Thymus (tissue), 14 donors: ENCODE measurements around the gene SELENOO. TPM values are rescaled to one million over a fixed set of nuclear protein-coding genes. Genes with fewer than 3 reads are reported as not detected.
A peak's percentile ranks its signal among the peaks of the same experiment; 100 is the strongest.

Source experiments
- DNase-seq, 9 donors: peaks; one replicate each; pipeline ENCODE4 v3.0.0-alpha.2; 2013; ENCODE audit warnings: low spot score in 9 of 9, low read depth in 6 of 9, missing footprints in 1 of 9
- H3K27ac ChIP-seq, 2 donors: one replicate each; pipeline ENCODE4 v1.5.1; 2013; ENCODE audit warnings: control low read depth in 1 of 2, low read depth in 1 of 2, low read length in 1 of 2, mild to moderate bottlenecking in 1 of 2, moderate library complexity in 1 of 2
- H3K27me3 ChIP-seq, 2 donors: one replicate each; pipeline ENCODE4 v1.5.1; 2013; ENCODE audit warnings: low read length in 1 of 2; ENCODE audit not compliant: control insufficient read depth in 2 of 2, insufficient read depth in 1 of 2
- H3K36me3 ChIP-seq, 2 donors: one replicate each; pipeline ENCODE4 v1.5.1; 2013; ENCODE audit warnings: low read length in 1 of 2, mild to moderate bottlenecking in 1 of 2, moderate library complexity in 1 of 2; ENCODE audit not compliant: control insufficient read depth in 2 of 2, insufficient read depth in 2 of 2
- H3K4me1 ChIP-seq, 2 donors: one replicate each; pipeline ENCODE4 v1.5.1; 2013; ENCODE audit warnings: low read length in 2 of 2; ENCODE audit not compliant: control insufficient read depth in 2 of 2, insufficient read depth in 2 of 2
- H3K4me3 ChIP-seq, 2 donors: one replicate each; pipeline ENCODE4 v1.5.1; 2013; ENCODE audit warnings: low read length in 2 of 2, control low read depth in 1 of 2, mild to moderate bottlenecking in 1 of 2
- H3K9me3 ChIP-seq, 2 donors: one replicate each; pipeline ENCODE4 v1.5.1; 2013; ENCODE audit warnings: low read length in 1 of 2, mild to moderate bottlenecking in 1 of 2; ENCODE audit not compliant: control insufficient read depth in 2 of 2, insufficient read depth in 1 of 2
- WGBS: extraction: QIAGEN DNeasy Blood & Tissue Kit; methylation state at CpG from one replicate; pipeline ENCODE4 v1.1.7; 2013; 5-methylcytosine and 5-hydroxymethylcytosine counted together
- long read RNA-seq, 10 donors: transcript quantifications; one replicate each; lab custom pipeline, GENCODE V29; 2026
- polyA plus RNA-seq: library from polyadenylated mRNA; stranded (reverse); fragments of 200-250 nt; gene quantifications from one replicate; pipeline ENCODE4 v1.2.3, GENCODE V29; 2013
- total RNA-seq: library from RNA; stranded (reverse); fragments of 120-200 nt; gene quantifications from one replicate; pipeline ENCODE4 v1.2.4, GENCODE V29; 2013
- donor health status: healthy.

Gene SELENOO, protein sequence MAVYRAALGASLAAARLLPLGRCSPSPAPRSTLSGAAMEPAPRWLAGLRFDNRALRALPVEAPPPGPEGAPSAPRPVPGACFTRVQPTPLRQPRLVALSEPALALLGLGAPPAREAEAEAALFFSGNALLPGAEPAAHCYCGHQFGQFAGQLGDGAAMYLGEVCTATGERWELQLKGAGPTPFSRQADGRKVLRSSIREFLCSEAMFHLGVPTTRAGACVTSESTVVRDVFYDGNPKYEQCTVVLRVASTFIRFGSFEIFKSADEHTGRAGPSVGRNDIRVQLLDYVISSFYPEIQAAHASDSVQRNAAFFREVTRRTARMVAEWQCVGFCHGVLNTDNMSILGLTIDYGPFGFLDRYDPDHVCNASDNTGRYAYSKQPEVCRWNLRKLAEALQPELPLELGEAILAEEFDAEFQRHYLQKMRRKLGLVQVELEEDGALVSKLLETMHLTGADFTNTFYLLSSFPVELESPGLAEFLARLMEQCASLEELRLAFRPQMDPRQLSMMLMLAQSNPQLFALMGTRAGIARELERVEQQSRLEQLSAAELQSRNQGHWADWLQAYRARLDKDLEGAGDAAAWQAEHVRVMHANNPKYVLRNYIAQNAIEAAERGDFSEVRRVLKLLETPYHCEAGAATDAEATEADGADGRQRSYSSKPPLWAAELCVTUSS
- total RNA-seq = 17.4 TPM
- polyA plus RNA-seq = 62.1 TPM
- long read RNA-seq, donor 1 = 0 reads
- long read RNA-seq, donor 2, transcript SELENOO-201 (9 exons, 2,315 nt) = major isoform, 10 of 212 reads
- long read RNA-seq, donor 2, partial matches to known transcripts = 188 of 212 reads
- long read RNA-seq, donor 2, other reads (novel, unspliced or antisense) = 14 of 212 reads
- long read RNA-seq, donor 3, transcript SELENOO-201 (9 exons, 2,315 nt) = major isoform, 6 of 25 reads
- long read RNA-seq, donor 3, partial matches to known transcripts = 19 of 25 reads
- long read RNA-seq, donor 3, other reads (novel, unspliced or antisense) = 0 of 25 reads
- long read RNA-seq, donor 4, partial matches to known transcripts = 0 of 1 reads
- long read RNA-seq, donor 4, other reads (novel, unspliced or antisense) = 0 of 1 reads
- long read RNA-seq, donor 5, partial matches to known transcripts = 0 of 2 reads
- long read RNA-seq, donor 5, other reads (novel, unspliced or antisense) = 0 of 2 reads
- long read RNA-seq, donor 6, transcript SELENOO-201 (9 exons, 2,315 nt) = major isoform, 6 of 16 reads
- long read RNA-seq, donor 6, partial matches to known transcripts = 10 of 16 reads
- long read RNA-seq, donor 6, other reads (novel, unspliced or antisense) = 0 of 16 reads
- long read RNA-seq, donor 7 = 0 reads
- long read RNA-seq, donor 8, partial matches to known transcripts = 0 of 1 reads
- long read RNA-seq, donor 8, other reads (novel, unspliced or antisense) = 0 of 1 reads
- long read RNA-seq, donor 9 = 0 reads
- long read RNA-seq, donor 10, partial matches to known transcripts = 0 of 2 reads
- long read RNA-seq, donor 10, other reads (novel, unspliced or antisense) = 0 of 2 reads

DNA sequence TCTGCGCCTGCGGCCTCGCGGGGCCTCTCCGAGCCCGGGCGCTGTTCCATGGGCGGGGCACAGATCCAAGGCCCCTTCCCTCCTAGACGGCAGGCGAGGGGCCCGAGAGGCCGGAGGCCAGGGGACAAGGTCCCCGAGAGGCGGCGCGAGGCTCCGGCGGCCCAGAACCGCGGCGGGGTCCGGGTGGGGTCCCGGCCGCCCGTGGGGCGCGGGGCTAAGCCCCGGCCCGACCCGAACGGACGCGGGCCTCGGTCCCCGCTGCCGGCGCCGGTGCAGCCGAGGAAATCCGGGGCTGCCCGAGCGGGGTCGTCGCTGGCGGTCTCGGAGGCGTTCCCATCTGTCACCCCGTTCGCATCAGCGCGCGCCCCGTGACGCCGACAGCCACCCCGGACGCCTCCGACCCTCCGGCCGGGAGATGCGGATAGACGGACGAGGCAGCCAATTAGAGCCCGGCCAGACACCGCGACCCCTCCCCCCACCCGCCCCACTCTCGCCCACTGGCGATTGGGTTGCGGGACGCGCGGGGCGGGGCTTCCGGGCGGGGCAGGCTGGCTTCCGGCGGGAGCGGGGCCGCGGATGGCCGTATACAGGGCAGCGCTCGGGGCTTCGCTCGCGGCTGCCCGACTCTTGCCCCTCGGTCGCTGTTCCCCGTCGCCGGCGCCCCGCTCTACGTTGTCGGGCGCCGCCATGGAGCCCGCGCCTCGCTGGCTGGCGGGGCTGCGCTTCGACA is at the start of gene SELENOO:
Gene SELENOO, plus strand, starts transcription at position 551 of the 730 bp plus-strand sequence. Its CDS starts 26 bp downstream, at position 577.
- WGBS = under 1% methylated on average over 105 of the region's 105 CpGs
- peaks cover 40% of the 10 kb centered on the region in 2 donors for H3K36me3 ChIP-seq
- H3K27me3 ChIP-seq = peaks cover 0 to 3% of the 10 kb centered on the region in 2 donors

DNA sequence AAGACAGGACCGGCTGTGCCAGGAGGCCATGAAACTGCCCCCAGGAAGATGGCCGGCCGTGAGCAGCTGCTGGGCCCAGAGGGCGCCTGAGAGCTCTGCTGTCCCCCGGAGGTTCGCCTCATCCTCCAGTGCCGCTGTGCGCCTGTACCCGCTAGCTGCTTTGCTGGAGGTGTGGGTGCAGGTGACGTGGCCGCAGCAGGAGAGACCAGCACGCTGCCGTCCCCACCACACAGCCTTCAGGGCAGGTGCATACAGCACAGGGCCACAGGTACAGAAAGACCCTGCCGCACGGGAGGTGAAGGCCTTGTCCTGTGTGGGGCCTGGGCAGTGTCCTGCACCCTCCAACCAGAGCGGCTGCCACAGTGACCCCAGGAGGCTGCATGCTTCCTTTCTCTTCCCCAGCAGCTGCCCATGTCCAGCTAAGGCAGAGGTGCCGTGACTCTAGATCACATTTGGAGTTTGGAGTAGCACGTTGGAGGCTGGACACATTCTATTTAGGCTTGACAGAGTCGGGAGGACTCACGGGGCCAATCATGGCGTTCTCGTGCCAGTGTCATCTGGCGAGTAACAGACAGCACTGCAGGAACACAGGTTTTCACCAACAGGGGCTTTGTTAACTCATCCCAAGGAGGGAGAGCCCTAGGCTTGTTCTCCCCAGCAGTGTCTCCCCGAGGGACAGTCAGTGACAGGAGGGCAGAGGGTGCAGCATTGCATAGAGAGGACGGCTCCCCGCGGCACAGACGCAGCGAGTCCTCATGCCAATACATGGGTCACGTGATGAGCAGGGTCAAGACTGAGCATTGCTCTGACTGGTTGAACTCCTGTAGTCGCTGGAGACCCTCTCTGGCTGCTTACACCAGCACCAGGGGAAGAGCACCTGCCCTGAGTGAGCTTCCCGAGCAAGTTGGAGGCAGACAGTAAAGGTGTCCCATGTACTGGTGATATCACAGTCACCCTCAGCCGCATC is 49.0 kb upstream of the SELENOO start:
- no peak overlapping the region for H3K4me3 ChIP-seq
- no peak for DNase-seq
- peaks cover 0 to 2% of the 10 kb centered on the region in 2 donors for H3K27me3 ChIP-seq
- H3K36me3 ChIP-seq = no peaks in the 10 kb centered on the region
- no peak overlapping the region for H3K27ac ChIP-seq
- no peaks in the 10 kb centered on the region for H3K4me1 ChIP-seq
- 94% methylated on average over 33 of the region's 33 CpGs for WGBS
- H3K9me3 ChIP-seq = no peaks in the 10 kb centered on the region

More for the DNA sequence above, at the start of gene SELENOO:
- Histone ChIP-seq H3K27ac (peak within 1 kb of the TSS; percentile 51 to 77), H3K4me1 (peaks cover 16 to 19% of the 10 kb centered on the region in 2 donors), H3K9me3 (no peaks in the 10 kb centered on the region), H3K4me3 (peak within 1 kb of the TSS; percentile 52 to 87)
- peak in 8 of 9 donors; percentile 63 to 93 (median 84) for DNase-seq

DNA sequence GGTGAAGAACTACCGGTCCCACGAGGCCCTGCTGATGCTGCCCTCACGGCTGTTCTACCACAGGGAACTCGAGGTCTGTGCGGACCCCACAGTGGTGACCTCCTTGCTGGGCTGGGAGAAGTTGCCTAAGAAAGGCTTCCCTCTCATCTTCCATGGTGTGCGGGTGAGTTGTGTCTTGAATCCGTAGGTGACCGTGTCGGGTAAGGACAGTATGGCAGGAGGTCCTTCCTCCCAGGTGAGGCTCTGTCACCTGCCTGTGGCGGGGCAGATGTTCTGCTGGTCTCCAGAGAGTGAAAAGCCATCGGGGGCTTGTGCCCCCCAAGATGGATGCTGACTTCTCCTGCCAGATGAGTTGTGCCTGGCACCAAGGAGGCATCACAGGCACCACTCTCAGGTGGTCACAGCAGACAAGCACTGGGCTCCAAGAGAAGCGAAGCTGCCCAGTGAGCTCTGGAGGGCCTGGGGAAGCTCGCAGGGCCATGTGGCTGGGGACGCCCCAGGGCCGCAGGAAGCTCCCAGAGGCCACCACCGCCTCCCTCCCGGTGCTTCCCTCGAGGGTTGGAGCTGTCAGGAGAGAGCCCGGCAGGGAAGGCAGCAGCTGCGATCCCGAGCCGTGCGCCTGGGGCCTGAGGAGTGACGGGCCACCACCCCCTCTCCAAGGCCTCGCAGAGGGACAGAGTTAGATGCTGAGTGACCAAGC is 47.6 kb upstream of the SELENOO start:
- no peaks in the 10 kb centered on the region for H3K9me3 ChIP-seq
- H3K4me3 ChIP-seq = no peak overlapping the region
- no peak overlapping the region for H3K27ac ChIP-seq
- DNase-seq = no peak
- H3K27me3 ChIP-seq = peaks cover 0 to 8% of the 10 kb centered on the region in 2 donors
- WGBS = 95% methylated on average over 25 of the region's 25 CpGs
- H3K4me1 ChIP-seq = no peaks in the 10 kb centered on the region
- no peaks in the 10 kb centered on the region for H3K36me3 ChIP-seq

DNA sequence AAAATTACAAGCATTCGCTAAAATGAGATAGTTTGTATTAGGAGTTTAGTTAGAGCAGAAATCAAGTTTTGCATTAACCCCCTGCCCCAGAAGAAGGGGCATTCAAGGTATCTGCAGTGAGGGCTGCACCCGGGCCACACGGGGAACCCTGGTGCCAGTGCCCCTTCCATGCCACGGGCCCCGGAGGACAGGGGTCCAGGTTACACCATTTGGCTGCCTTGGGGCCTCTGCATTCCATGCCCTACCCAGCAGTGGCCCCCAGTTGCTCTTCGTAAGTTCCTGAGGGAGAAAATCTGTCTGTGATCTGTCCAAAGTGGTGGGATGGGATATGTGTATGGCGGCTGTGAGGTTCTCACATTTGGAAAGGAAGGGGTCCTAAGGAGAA is 47.1 kb upstream of the SELENOO start:
- no peaks in the 10 kb centered on the region for H3K9me3 ChIP-seq
- no peaks in the 10 kb centered on the region for H3K36me3 ChIP-seq
- peaks cover 0 to 13% of the 10 kb centered on the region in 2 donors for H3K27me3 ChIP-seq
- 95% methylated on average over 7 of the region's 7 CpGs for WGBS
- no peak overlapping the region for H3K4me3 ChIP-seq
- H3K4me1 ChIP-seq = no peaks in the 10 kb centered on the region
- H3K27ac ChIP-seq = no peak overlapping the region
- no peak for DNase-seq

DNA sequence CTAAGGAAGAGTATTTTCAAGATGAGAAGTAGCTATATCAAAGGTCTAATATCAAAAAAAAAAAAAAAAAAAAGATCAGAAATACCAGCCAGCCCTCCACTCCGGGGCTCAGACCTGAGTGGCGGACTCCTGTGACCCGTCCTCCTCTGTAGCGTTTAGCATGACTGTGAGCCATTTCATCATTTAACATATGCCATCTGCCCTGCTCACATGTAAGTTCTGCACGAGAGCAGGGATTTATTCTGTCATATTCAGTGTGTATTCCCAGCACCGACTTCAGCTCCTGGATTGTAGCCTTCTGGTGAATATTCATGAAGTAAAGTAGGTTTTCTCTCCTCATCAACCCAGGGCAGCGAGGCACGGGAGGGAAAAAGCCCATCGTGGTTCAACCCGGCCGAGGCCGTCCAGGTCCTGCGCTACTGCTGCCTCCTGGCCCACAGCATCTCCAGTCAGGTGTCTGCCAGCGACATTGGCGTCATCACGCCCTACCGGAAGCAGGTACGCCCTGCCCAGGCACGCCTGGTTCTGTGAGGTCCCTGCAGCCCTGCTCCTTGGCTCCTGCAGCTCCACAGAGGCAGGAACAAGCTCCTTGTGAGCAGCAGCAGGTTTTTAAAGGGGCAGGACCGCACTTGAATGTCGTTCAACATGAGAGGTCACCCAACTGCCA is 43.0 kb upstream of the SELENOO start:
- 89% methylated on average over 21 of the region's 21 CpGs for WGBS
- H3K27ac ChIP-seq = peak overlapping the region in 1 of 2 donors; percentile 42
- no peaks in the 10 kb centered on the region for H3K9me3 ChIP-seq
- DNase-seq = no peak
- H3K4me3 ChIP-seq = no peak overlapping the region
- no peaks in the 10 kb centered on the region for H3K36me3 ChIP-seq
- H3K4me1 ChIP-seq = no peaks in the 10 kb centered on the region
- peaks cover 0 to 14% of the 10 kb centered on the region in 2 donors for H3K27me3 ChIP-seq

DNA sequence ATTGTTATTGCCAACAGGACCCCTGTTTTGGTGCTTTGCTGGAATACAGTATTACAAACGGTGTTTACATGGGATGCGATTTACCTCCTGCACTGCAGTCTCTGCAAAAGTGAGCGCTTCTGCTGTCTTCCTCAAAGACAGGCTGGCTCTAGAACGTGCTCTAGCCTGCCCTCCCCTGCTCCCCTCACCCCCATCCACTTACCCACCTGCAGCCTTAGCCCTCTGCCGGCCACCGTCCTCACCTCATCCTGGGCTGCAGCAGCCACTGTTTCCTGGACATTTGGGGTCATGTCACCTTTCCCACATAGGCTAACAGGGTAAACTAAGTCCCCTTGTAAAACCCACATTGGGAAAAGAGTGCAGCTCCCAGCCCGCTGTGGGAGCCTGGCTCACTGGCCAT is 39.9 kb upstream of the SELENOO start:
- Histone ChIP-seq H3K27me3 (peaks cover 0 to 20% of the 10 kb centered on the region in 2 donors), H3K9me3 (no peaks in the 10 kb centered on the region), H3K36me3 (no peaks in the 10 kb centered on the region), H3K27ac (no peak overlapping the region), H3K4me3 (no peak overlapping the region), H3K4me1 (no peaks in the 10 kb centered on the region)
- 95% methylated on average over 7 of the region's 7 CpGs for WGBS
- no peak for DNase-seq
